Measurements from ENCODE around the gene ACOT9. TPM values are rescaled to one million over a fixed set of nuclear protein-coding genes. Genes with fewer than 3 reads are reported as not detected.

The ACOT9 gene
- total RNA-seq, 4 donors from 2014 or later = 12.3 to 21.9 (median 20.6) TPM

GRCh38 chrX:23729214-23729613 is 13.9 kb downstream of the ACOT9 start:
- H3K27me3 ChIP-seq = no peaks in the 10 kb centered on the region
- peaks cover 0 to 28% of the 10 kb centered on the region in 2 donors for H3K36me3 ChIP-seq
- no peaks in the 10 kb centered on the region for H3K9me3 ChIP-seq
- H3K4me3 ChIP-seq = no peak overlapping the region
- ATAC-seq (no peak), DNase-seq (no peak)
- in situ Hi-C loops (cut with MboI; ENCODE audit: low sequenced_read_pairs in 4 of 4) = no loop called here
- intact Hi-C loops (cut with DNase I; ENCODE audit: low total_unique reads) = no loop called here
- no peak overlapping the region for H3K27ac ChIP-seq
- no peaks in the 10 kb centered on the region for H3K4me1 ChIP-seq
- TF ChIP-seq POLR2A (IDR thresholded peaks at IDR 0.05) (no peak), CTCF (IDR thresholded peaks at IDR 0.05 in 4 of 5, conservative IDR thresholded peaks at IDR 0.05 in 1 of 5) (no peak)

- no peaks in the 10 kb centered on the region for H3K27me3 ChIP-seq
- peaks cover 0 to 18% of the 10 kb centered on the region in 2 donors for H3K36me3 ChIP-seq
- DNase-seq (no peak), ATAC-seq (no peak)
- intact Hi-C loops (cut with DNase I; ENCODE audit: low total_unique reads) = no loop called here
- no peaks in the 10 kb centered on the region for H3K9me3 ChIP-seq
- H3K27ac ChIP-seq = no peak overlapping the region
- no peak for TF ChIP-seq CTCF (IDR thresholded peaks at IDR 0.05 in 4 of 5, conservative IDR thresholded peaks at IDR 0.05 in 1 of 5)
- TF ChIP-seq POLR2A (IDR thresholded peaks at IDR 0.05) = no peak
- in situ Hi-C loops (cut with MboI; ENCODE audit: low sequenced_read_pairs in 4 of 4) = no loop called here
- H3K4me1 ChIP-seq = no peaks in the 10 kb centered on the region
- no peak overlapping the region for H3K4me3 ChIP-seq
Observed at GRCh38 chrX:23727206-23727605, 15.9 kb downstream of the ACOT9 start.

GRCh38 chrX:23726191-23726590 is 16.9 kb downstream of the ACOT9 start:
- TF ChIP-seq POLR2A (IDR thresholded peaks at IDR 0.05) = no peak
- TF ChIP-seq CTCF (IDR thresholded peaks at IDR 0.05 in 4 of 5, conservative IDR thresholded peaks at IDR 0.05 in 1 of 5) = no peak
- no peaks in the 10 kb centered on the region for H3K9me3 ChIP-seq
- no peak for DNase-seq
- in situ Hi-C loops (cut with MboI; ENCODE audit: low sequenced_read_pairs in 4 of 4) (no loop called here), intact Hi-C loops (cut with DNase I; ENCODE audit: low total_unique reads) (no loop called here)
- no peak for ATAC-seq
- no peak overlapping the region for H3K4me3 ChIP-seq
- H3K4me1 ChIP-seq = no peaks in the 10 kb centered on the region
- H3K36me3 ChIP-seq = peaks cover 0 to 21% of the 10 kb centered on the region in 2 donors
- no peak overlapping the region for H3K27ac ChIP-seq
- no peaks in the 10 kb centered on the region for H3K27me3 ChIP-seq

GRCh38 chrX:23720117-23720677 is 22.9 kb downstream of the ACOT9 start:
- in situ Hi-C loops (cut with MboI; ENCODE audit: low sequenced_read_pairs in 4 of 4) = no loop called here
- Histone ChIP-seq H3K27me3 (no peaks in the 10 kb centered on the region), H3K9me3 (no peaks in the 10 kb centered on the region), H3K27ac (no peak overlapping the region), H3K36me3 (peaks cover 0 to 16% of the 10 kb centered on the region in 2 donors), H3K4me3 (no peak overlapping the region), H3K4me1 (no peaks in the 10 kb centered on the region)
- no peak for TF ChIP-seq CTCF (IDR thresholded peaks at IDR 0.05 in 4 of 5, conservative IDR thresholded peaks at IDR 0.05 in 1 of 5)
- TF ChIP-seq POLR2A (IDR thresholded peaks at IDR 0.05) = no peak
- intact Hi-C loops (cut with DNase I; ENCODE audit: low total_unique reads) = no loop called here
- ATAC-seq (no peak), DNase-seq (no peak)

- Histone ChIP-seq H3K4me3 (no peak overlapping the region), H3K9me3 (no peaks in the 10 kb centered on the region), H3K4me1 (no peaks in the 10 kb centered on the region), H3K27me3 (no peaks in the 10 kb centered on the region), H3K36me3 (peaks cover 0 to 42% of the 10 kb centered on the region in 2 donors), H3K27ac (no peak overlapping the region)
- DNase-seq = no peak
- intact Hi-C loops (cut with DNase I; ENCODE audit: low total_unique reads) (no loop called here), in situ Hi-C loops (cut with MboI; ENCODE audit: low sequenced_read_pairs in 4 of 4) (no loop called here)
- no peak for ATAC-seq
- no peak for TF ChIP-seq POLR2A (IDR thresholded peaks at IDR 0.05)
- TF ChIP-seq CTCF (IDR thresholded peaks at IDR 0.05 in 4 of 5, conservative IDR thresholded peaks at IDR 0.05 in 1 of 5) = no peak
Observed at GRCh38 chrX:23705235-23705634, 37.8 kb downstream of the ACOT9 start.
